ENCODE measurements around the gene VPS35. TPM values are rescaled to one million over a fixed set of nuclear protein-coding genes. Genes with fewer than 3 reads are reported as not detected.

VPS35 gene
- total and polyA plus RNA-seq, 2 of the 13 experiments (the other 11 are each of a cell fraction or from before 2014, with no cell fraction given) = 30.7 to 136 TPM

DNA sequence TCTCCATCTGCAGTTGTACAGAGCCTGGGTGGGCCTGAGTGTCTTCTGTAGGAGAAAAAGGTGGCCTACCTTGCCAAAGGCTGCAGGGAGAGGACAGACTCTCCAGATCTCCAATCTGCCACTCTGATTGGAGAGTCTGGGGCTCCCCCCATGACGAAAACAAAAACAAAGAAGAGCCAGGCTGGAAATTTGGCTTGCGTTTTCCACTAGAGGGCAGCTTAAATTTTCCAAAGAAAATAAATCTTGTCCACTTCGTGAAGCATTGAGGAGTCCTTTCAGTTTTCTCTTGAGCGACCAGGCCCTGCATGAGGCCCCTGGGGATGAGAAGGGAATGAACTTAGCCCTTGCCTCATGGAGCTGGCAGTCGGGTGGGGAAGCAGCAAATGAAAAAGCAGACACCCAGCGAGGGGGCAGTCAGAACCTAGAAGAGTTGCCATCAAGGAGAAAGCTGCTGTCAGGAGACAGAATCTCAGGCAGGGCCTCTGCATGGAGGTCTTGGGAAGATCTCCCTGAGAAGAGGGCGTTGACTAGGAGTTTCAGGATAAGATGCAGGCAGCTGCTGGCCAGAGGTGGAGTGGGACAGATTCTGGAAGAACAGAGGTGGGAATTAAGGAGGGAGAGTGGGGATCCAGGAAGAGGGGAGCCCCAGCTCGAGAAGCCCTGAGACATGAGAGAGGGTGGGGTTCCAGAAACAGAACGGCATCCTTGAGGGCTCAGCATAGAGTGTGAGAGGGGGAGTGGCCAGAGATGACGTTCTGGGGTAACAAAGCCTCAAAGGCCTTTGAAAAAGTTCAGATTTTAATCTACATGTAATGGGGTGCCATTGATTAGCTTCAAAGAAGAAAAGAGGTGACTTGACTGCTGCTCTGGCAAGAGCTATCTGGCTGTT, 59.4 kb downstream of the VPS35 start (continued):
- 0 out of 2 replicates have a peak, but pooled peaks have one; percentile 9 for TF ChIP-seq HNF1B (CRISPR knock-in tag; IDR thresholded peaks at IDR 0.05)
- 0 out of 2 replicates have a peak, but pooled peaks have one; percentile 48 for TF ChIP-seq ZBTB3 (CRISPR knock-in tag; IDR thresholded peaks at IDR 0.05; ENCODE audit: borderline replicate concordance, low read depth)
- no peak for TF ChIP-seq ETV5 (CRISPR knock-in tag; IDR thresholded peaks at IDR 0.05; ENCODE audit: borderline replicate concordance)
- TF ChIP-seq, protein P1, sequence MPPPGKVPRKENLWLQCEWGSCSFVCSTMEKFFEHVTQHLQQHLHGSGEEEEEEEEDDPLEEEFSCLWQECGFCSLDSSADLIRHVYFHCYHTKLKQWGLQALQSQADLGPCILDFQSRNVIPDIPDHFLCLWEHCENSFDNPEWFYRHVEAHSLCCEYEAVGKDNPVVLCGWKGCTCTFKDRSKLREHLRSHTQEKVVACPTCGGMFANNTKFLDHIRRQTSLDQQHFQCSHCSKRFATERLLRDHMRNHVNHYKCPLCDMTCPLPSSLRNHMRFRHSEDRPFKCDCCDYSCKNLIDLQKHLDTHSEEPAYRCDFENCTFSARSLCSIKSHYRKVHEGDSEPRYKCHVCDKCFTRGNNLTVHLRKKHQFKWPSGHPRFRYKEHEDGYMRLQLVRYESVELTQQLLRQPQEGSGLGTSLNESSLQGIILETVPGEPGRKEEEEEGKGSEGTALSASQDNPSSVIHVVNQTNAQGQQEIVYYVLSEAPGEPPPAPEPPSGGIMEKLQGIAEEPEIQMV (CRISPR knock-in tag; IDR thresholded peaks at IDR 0.05; ENCODE audit: low read depth) = 0 out of 2 replicates have a peak, but pooled peaks have one; percentile 75
- TF ChIP-seq REL (CRISPR knock-in tag; conservative IDR thresholded peaks at IDR 0.05) = no peak
- TF ChIP-seq ZNF282 (IDR thresholded peaks at IDR 0.05; ENCODE audit: partially characterized antibody) = no peak
- no peak for TF ChIP-seq TFAP4 (IDR thresholded peaks at IDR 0.05; ENCODE audit: borderline replicate concordance, low read depth)
- no peak for TF ChIP-seq MATR3 (CRISPR knock-in tag; IDR thresholded peaks at IDR 0.05)
- TF ChIP-seq MTF2 (CRISPR knock-in tag; IDR thresholded peaks at IDR 0.05; ENCODE audit: borderline replicate concordance) = no peak
- 0 out of 2 replicates have a peak, but pooled peaks have one; percentile 40 for TF ChIP-seq ZNF350 (CRISPR knock-in tag; IDR thresholded peaks at IDR 0.05; ENCODE audit: borderline replicate concordance, low read depth)
- TF ChIP-seq HNRNPL (IDR thresholded peaks at IDR 0.05; ENCODE audit: low read depth, low read length) = no peak
- no peak for TF ChIP-seq SNAPC2 (CRISPR knock-in tag; IDR thresholded peaks at IDR 0.05)
- TF ChIP-seq ZFP36 (IDR thresholded peaks at IDR 0.05; ENCODE audit: borderline replicate concordance, low read depth, low read length, partially characterized antibody) = no peak
- TF ChIP-seq ISX (CRISPR knock-in tag; conservative IDR thresholded peaks at IDR 0.05) = no peak
- TF ChIP-seq ZNF549 (CRISPR knock-in tag; IDR thresholded peaks at IDR 0.05) = no peak
- no peak for TF ChIP-seq CENPT (CRISPR knock-in tag; IDR thresholded peaks at IDR 0.05; ENCODE audit: low read depth)
- no peak for TF ChIP-seq MZF1 (CRISPR knock-in tag; IDR thresholded peaks at IDR 0.05; ENCODE audit: borderline replicate concordance)
- TF ChIP-seq HHEX (CRISPR knock-in tag; IDR thresholded peaks at IDR 0.05) = no peak
- TF ChIP-seq ZNF234 (CRISPR knock-in tag; conservative IDR thresholded peaks at IDR 0.05) = no peak
- no peak for TF ChIP-seq ZNF33B (CRISPR knock-in tag; IDR thresholded peaks at IDR 0.05)
- TF ChIP-seq HNF4G (IDR thresholded peaks at IDR 0.05; ENCODE audit: borderline replicate concordance, low read depth, low read length) = no peak; the same call in 1 of the 2 replicates
- no peak for TF ChIP-seq HNF4G (CRISPR knock-in tag; IDR thresholded peaks at IDR 0.05; ENCODE audit: borderline replicate concordance, low read depth)
- no peak for TF ChIP-seq CERS6 (CRISPR knock-in tag; IDR thresholded peaks at IDR 0.05)
- no peak for TF ChIP-seq TOPORS (CRISPR knock-in tag; IDR thresholded peaks at IDR 0.05)
- TF ChIP-seq PAF1 (CRISPR knock-in tag; IDR thresholded peaks at IDR 0.05) = no peak
- no peak for TF ChIP-seq ZNF34 (CRISPR knock-in tag; IDR thresholded peaks at IDR 0.05; ENCODE audit: borderline replicate concordance)
